ENCODE measurements around the gene SZT2.

The SZT2 gene

DNA sequence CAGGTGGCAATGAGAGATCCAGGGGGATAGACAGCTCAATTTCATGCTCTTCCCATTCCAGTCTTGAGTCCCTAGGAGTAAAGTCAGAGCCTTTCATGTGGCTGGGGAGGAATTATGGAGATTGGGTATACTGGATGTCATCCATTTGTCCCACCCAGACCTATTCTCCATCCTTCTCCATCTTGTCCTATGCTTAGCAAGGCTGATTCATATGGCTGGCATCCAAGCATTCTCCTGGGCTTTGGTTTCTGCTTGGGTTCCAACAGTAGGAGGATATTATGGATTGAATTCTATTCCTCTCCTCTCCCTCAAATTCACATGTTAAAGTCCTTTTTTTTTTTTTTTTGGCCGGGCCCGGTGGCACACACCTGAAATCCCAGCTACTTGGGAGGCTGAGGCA is 34.8 kb upstream of the SZT2 start:
- no peaks in the 10 kb centered on the region for H3K27me3 Mint-ChIP-seq
- no peaks in the 10 kb centered on the region for H3K9me3 Mint-ChIP-seq
- peaks cover 11% of the 10 kb centered on the region for H3K36me3 Mint-ChIP-seq (ENCODE audit: low read depth)
- H3K4me3 Mint-ChIP-seq = no peak overlapping the region
- ATAC-seq (no peak), DNase-seq (no peak)
- H3K27ac Mint-ChIP-seq = no peak overlapping the region
- peaks cover 9% of the 10 kb centered on the region for H3K4me1 Mint-ChIP-seq

DNA sequence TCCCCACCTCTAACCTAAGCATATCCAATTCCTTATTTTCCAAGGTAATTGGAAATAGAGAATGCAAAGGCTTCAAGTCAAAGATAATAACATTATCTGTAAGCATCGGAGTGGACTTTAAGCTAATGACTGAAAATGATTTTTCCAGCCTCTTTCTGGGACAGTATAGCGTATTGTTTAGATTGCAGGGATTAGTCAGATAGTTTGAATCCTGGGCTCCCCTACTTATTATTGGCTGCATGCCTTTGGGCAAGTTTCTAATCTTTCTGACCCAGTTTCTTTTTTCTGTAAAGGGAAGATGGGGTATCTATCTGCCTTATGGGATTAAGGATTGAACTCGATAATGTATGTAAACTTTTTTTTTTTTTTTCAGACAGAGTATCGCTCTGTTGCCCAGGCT is 32.4 kb upstream of the SZT2 start:
- Mint-ChIP-seq H3K36me3 (ENCODE audit: low read depth) (peaks cover 34% of the 10 kb centered on the region), H3K27me3 (no peaks in the 10 kb centered on the region), H3K27ac (no peak overlapping the region), H3K4me3 (peak overlapping the region; percentile 95), H3K4me1 (peaks cover 32% of the 10 kb centered on the region), H3K9me3 (no peaks in the 10 kb centered on the region)
- ATAC-seq = no peak
- DNase-seq = no peak

DNA sequence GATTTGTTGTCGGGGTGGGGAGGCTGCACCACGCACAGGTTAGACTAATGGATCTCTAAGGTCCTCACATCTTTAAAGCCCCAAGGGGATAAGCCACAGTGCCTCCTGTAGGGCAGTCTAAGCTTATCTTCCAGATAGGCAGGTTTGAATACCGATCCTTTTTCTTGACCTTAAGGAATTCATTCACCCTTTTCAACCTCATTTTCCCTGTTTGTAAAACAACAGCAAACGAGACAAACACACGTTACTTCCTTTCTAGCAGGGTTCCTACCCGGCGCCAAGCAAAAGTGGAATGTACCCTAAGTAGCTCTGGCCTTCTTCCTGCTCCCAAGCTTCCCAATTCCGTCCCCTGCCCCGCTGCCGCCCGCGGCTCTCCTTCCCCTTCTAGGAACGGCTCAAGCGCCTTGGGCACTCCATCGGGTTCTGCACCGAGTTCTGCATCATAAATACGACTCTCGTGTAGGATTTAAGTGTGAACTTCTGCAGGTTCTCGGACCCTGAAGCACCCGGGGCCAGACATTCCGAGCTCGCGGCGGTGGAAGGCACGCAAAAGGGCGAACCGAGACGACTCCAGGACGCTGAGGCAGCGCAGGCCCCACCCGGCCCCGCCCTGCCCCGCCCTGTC is 31.5 kb upstream of the SZT2 start:
- Mint-ChIP-seq H3K27ac (peak overlapping the region; percentile 86), H3K9me3 (no peaks in the 10 kb centered on the region), H3K27me3 (no peaks in the 10 kb centered on the region), H3K4me3 (peak overlapping the region; percentile 95), H3K4me1 (peaks cover 35% of the 10 kb centered on the region), H3K36me3 (ENCODE audit: low read depth) (peaks cover 40% of the 10 kb centered on the region)
- DNase-seq (peak; percentile 23), ATAC-seq (peak; percentile 16)

DNA sequence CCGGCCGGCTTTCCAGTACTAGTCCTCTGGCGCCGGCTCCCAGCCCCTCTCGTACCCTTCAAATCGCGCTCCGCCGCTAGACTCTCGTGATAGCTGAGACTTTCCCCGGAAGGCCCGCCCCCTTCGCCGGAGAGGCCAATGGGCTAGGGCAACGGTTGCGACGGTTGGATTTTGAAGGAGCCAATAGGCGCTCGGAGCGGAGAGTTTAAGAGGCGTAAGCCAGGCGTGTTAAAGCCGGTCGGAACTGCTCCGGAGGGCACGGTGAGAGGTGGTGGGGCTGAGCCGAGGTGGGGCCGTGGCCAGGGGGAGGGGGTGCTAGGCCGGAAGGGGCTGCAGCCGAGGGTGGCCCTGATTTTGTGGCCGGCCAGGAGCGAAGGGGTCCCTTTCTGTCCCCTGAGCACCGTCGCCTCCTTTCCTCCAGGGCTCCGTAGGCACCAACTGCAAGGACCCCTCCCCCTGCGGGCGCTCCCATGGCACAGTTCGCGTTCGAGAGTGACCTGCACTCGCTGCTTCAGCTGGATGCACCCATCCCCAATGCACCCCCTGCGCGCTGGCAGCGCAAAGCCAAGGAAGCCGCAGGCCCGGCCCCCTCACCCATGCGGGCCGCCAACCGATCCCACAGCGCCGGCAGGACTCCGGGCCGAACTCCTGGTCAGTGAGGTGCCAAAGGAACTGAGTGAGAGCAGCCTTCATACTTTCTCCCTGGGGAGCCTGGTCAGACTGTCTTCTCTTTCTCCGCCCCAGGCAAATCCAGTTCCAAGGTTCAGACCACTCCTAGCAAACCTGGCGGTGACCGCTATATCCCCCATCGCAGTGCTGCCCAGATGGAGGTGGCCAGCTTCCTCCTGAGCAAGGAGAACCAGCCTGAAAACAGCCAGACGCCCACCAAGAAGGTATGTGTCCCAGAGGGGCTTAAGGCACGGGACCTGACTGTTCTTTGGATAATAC is 30.7 kb upstream of the SZT2 start, which contains the start of gene CDC20:
CDC20 (plus strand) TSS at position 236 of the 948 bp plus-strand sequence; CDS start at position 471, 235 bp downstream.
- Mint-ChIP-seq H3K4me3 (peak within 1 kb of the TSS; percentile 95), H3K4me1 (peaks cover 40% of the 10 kb centered on the region), H3K9me3 (no peaks in the 10 kb centered on the region), H3K36me3 (ENCODE audit: low read depth) (peaks cover 47% of the 10 kb centered on the region), H3K27me3 (no peaks in the 10 kb centered on the region), H3K27ac (peak within 1 kb of the TSS; percentile 86)
- peak; percentile 97 for ATAC-seq
- peak; percentile 99 for DNase-seq

DNA sequence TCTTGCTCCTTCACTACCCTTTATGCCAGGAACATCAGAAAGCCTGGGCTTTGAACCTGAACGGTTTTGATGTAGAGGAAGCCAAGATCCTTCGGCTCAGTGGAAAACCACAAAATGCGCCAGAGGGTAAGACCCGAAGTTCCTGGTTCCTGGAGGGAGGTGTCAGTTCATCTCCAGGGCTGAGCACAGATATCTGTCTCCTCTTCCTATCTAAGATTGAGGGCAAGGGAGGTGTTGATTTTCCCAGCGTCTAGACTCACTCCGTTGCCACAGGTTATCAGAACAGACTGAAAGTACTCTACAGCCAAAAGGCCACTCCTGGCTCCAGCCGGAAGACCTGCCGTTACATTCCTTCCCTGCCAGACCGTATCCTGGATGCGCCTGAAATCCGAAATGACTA is 30.0 kb upstream of the SZT2 start:
- Mint-ChIP-seq H3K27me3 (no peaks in the 10 kb centered on the region), H3K27ac (peak overlapping the region; percentile 54), H3K9me3 (no peaks in the 10 kb centered on the region), H3K4me3 (peak overlapping the region; percentile 95), H3K4me1 (peaks cover 42% of the 10 kb centered on the region), H3K36me3 (ENCODE audit: low read depth) (peaks cover 53% of the 10 kb centered on the region)
- DNase-seq (no peak), ATAC-seq (no peak)

DNA sequence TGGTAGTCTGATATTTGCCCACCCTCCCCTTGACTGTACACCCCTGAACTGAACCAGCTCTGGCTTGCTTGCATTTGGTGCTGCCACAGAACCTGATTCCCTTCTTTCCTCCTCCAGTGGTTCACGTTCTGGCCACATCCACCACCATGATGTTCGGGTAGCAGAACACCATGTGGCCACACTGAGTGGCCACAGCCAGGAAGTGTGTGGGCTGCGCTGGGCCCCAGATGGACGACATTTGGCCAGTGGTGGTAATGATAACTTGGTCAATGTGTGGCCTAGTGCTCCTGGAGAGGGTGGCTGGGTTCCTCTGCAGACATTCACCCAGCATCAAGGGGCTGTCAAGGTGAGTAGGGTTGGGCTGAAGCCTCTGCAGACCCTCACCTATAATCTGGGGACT is 29.1 kb upstream of the SZT2 start:
- Mint-ChIP-seq H3K27ac (peak overlapping the region; percentile 54), H3K9me3 (no peaks in the 10 kb centered on the region), H3K36me3 (ENCODE audit: low read depth) (peaks cover 60% of the 10 kb centered on the region), H3K4me3 (peak overlapping the region; percentile 95), H3K4me1 (peaks cover 49% of the 10 kb centered on the region), H3K27me3 (no peaks in the 10 kb centered on the region)
- DNase-seq (no peak), ATAC-seq (no peak)

DNA sequence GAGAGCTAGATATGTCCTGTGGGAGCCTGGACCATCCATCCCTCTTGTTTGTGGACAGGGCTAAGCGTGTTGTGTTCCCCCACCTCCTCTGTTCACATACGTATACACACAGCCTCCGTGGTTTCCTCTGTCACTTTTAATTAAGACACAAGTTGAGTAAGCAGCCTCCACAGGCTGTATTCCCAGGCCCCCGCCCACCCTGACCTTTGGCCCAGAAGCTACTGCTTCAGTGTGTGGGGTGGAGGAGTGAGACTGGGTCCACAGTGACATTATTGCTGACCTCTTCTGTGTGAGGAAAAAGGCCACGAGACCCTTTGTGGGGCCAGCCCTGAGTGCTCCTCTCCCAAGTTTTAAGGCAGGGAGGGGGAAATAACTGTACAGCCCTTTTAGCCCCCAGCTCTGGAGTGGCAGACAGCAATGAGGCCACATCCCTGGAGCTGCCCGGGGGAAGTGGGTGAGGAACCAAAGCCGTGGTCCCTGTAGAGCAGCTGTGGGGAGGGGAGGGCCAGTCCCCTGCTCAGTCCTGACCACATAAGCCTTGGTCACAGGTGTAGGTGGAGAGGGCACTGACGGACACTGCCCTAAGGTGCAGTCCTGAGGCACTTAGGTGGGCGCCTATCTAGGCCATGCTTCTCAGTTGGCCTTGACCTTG is 26.3 kb upstream of the SZT2 start:
- peak overlapping the region; percentile 16 for H3K4me3 Mint-ChIP-seq
- DNase-seq (peak; percentile 39), ATAC-seq (no peak)
- no peaks in the 10 kb centered on the region for H3K9me3 Mint-ChIP-seq
- H3K27me3 Mint-ChIP-seq = no peaks in the 10 kb centered on the region
- H3K36me3 Mint-ChIP-seq (ENCODE audit: low read depth) = peaks cover 68% of the 10 kb centered on the region
- H3K27ac Mint-ChIP-seq = peak overlapping the region; percentile 73
- peaks cover 58% of the 10 kb centered on the region for H3K4me1 Mint-ChIP-seq

DNA sequence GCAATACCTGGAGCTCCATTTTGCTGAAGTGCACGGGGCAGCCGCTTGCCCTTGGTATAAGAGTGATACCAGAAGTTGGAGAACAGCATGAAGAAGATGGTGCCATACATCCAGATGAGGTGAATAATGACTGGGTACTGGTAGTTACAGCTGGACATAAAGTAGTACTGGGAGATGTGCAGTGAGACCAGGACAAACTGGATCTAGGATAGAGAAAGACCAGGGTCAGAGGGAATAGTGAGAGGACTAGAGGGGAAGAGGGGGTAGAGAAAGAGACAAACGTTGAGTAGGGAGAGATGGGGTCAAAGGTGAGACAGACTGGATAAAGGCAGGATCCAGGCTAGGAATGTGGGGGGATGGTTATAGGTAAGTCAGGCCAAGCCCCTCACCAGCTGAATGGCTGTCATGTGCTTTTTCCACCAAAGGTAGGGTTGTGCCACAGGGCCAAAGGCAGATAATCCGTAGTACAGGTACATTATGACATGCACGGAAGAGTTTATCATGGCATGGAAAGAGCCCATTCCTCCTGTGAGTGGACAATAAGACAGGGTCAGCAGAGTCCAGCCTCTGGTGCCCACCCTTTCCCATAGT is 25.7 kb upstream of the SZT2 start:
- Mint-ChIP-seq H3K27ac (peak overlapping the region; percentile 10), H3K36me3 (ENCODE audit: low read depth) (peaks cover 71% of the 10 kb centered on the region), H3K27me3 (no peaks in the 10 kb centered on the region), H3K4me1 (peaks cover 62% of the 10 kb centered on the region), H3K9me3 (no peaks in the 10 kb centered on the region), H3K4me3 (no peak overlapping the region)
- ATAC-seq (no peak), DNase-seq (no peak)

DNA sequence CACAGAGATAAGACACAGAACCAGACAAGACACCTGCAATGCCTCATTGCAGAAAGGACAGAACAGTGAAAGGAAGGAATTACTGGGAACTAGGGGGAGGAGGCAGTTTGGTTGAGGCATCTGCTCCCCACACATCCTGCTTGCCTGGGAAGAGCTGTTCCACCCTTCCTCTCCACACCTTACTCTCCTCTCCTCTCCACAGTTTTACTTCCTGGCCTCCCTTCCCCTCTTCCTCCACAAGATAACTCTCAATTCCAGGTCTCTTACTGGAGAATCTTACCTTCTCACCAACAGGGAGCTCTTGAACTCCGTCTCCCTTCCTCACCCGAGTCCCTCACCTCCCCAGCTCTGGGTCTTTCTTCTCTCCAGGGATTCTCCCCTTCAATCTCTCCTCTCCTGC is 24.0 kb upstream of the SZT2 start:
- ATAC-seq (no peak), DNase-seq (no peak)
- H3K27ac Mint-ChIP-seq = peak overlapping the region; percentile 74
- H3K27me3 Mint-ChIP-seq = no peaks in the 10 kb centered on the region
- no peaks in the 10 kb centered on the region for H3K9me3 Mint-ChIP-seq
- H3K4me1 Mint-ChIP-seq = peaks cover 55% of the 10 kb centered on the region
- peak overlapping the region; percentile 100 for H3K4me3 Mint-ChIP-seq
- peaks cover 57% of the 10 kb centered on the region for H3K36me3 Mint-ChIP-seq (ENCODE audit: low read depth)

DNA sequence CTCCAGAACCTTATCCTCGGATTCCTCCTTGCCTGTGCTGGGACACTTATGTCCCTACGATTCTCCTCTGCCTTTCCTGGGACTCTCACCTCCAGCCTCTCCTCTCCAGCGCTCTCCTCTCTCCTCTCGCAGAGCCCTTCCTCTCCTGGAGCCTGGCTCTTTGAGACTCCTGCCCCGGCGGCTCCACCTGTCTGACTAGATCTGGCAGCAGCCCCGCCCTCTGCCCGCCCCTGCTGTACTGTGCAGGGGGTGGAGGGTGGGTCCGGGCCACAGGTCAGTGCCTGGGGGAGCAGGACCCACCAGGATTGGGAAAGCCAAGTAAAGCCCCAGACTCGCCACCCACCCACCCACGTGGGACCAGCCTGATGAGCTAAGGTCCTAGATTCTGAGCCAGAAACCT is 23.5 kb upstream of the SZT2 start:
- Mint-ChIP-seq H3K4me3 (peak overlapping the region; percentile 100), H3K4me1 (peaks cover 52% of the 10 kb centered on the region), H3K36me3 (ENCODE audit: low read depth) (peaks cover 52% of the 10 kb centered on the region), H3K27ac (peak overlapping the region; percentile 74), H3K27me3 (no peaks in the 10 kb centered on the region), H3K9me3 (no peaks in the 10 kb centered on the region)
- DNase-seq (no peak), ATAC-seq (no peak)

DNA sequence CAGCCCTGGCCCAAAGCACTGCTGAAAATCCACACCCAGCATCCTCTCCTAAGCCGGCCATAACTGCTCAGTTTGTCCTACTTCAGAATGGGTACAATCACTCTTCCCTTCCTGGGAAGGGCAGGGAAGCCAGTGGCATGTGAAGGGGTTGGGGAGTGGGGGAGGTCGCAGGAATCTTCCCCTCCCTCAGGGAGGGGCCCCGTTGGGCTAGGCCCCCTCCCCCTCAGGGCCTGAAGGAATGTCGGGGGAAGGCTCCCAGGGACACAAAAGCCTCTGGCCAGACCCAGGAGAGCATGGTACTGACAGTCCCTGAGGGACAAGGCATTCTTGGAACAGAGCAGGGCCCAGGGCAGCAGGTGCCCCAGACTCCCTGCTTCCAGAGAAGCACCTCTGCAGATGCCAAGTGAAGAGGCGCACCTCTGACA is 23.1 kb upstream of the SZT2 start:
- H3K9me3 Mint-ChIP-seq = no peaks in the 10 kb centered on the region
- no peak for DNase-seq
- peak overlapping the region; percentile 88 for H3K27ac Mint-ChIP-seq
- H3K4me1 Mint-ChIP-seq = peaks cover 48% of the 10 kb centered on the region
- no peaks in the 10 kb centered on the region for H3K27me3 Mint-ChIP-seq
- ATAC-seq = no peak
- H3K36me3 Mint-ChIP-seq (ENCODE audit: low read depth) = peaks cover 47% of the 10 kb centered on the region
- H3K4me3 Mint-ChIP-seq = peak overlapping the region; percentile 100

DNA sequence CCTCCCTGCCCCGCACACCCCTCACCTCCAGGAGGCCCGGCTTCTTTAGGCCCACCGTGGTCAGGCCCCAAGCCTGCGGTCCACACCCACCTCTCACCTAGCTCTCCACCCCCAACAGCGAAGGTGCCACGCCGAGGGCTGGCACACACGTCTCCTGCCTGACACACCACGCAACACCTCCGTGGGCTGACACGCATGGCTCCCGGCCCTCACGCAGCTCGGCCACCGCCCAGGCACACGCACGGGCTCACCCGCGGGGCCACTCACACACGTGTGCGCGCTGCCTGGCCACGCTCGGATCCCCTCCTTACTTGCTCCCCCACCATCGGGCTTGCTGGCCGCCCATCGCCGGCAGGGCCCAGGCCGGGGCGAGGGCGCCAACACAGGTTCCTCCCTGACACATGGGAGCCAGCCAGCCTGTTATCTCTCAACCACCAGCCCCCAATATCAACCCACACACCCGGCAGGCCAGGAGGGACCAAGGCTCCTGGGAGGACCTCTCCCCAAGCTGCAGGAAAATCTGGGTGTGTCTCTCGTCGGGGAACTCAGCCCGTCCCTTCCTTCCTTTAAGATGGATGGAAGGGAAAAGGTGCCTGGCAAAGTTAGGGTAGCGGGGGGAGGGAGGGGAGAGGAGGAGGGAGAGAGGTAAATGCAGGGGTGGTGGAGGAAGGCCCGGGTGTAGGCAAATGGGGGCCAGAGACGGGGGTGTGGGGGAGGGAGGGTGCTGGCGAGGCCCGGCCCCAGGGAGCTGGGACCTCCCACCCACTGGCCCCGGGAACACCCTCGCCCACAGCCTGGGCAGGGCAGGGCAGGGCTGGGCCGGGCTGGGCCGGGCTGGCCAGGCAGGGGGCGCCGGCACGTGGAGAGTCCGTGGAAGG is 22.4 kb upstream of the SZT2 start:
- H3K27me3 Mint-ChIP-seq = no peaks in the 10 kb centered on the region
- ATAC-seq = peak; percentile 57
- H3K27ac Mint-ChIP-seq = peak overlapping the region; percentile 88
- peaks cover 42% of the 10 kb centered on the region for H3K4me1 Mint-ChIP-seq
- no peaks in the 10 kb centered on the region for H3K9me3 Mint-ChIP-seq
- peak; percentile 37 for DNase-seq
- H3K4me3 Mint-ChIP-seq = peak overlapping the region; percentile 100
- peaks cover 41% of the 10 kb centered on the region for H3K36me3 Mint-ChIP-seq (ENCODE audit: low read depth)

DNA sequence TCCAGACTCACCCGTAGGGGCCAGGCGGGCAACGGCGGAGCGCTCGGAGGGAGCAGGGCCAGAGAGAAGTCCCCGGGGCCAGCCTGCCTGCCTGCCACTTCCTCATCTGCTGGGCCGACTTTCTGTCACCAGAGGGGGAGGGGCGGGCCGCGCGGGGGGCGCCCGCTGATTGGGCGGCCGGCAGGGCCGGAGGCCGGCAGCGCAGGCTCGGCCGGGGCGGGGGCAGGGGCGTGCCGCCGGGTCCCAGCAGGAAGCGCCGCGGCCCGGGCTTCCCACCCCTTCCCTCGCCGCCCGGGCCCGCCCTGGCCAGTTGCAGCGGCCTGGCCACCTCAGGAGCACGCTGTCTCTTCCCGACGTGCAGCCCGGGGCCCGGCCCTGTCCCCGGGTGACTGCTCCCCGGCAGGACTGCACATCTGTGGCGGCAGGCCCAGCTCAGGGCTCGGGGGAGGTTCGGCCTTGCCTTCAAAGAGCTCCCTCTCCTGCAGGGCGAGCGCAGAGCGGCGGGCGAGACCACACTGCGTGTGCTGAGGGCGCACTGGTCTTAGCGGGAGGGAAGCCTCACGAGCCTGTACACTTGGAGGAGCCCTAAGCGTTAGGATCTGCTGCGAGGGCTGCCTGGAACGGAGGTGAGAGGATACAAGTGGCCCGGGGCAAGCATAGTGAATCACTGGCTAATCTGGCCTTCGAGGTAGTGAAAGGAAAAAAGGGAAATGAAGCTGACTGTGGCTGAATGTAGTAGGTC is 21.6 kb upstream of the SZT2 start, which contains the start of gene ELOVL1:
ELOVL1 (minus strand) TSS at position 108 of the 742 bp plus-strand sequence. CDS start 2,402 bp downstream, outside the sequence.
- Mint-ChIP-seq H3K4me3 (peak within 1 kb of the TSS; percentile 100), H3K9me3 (no peaks in the 10 kb centered on the region), H3K27me3 (no peaks in the 10 kb centered on the region), H3K27ac (peak within 1 kb of the TSS; percentile 99), H3K36me3 (ENCODE audit: low read depth) (peaks cover 36% of the 10 kb centered on the region), H3K4me1 (peaks cover 41% of the 10 kb centered on the region)
- ATAC-seq (peak; percentile 83), DNase-seq (peak; percentile 93)

All from activated naive CD8-positive, alpha-beta T cell treated with anti-CD3 and anti-CD28 coated beads, Interleukin-2, amount 50 U/mL, for 24 hours (primary cell).